D721Med (cell line): Measurements from ENCODE around the gene STARD13.

Experiments
- DNase-seq: peaks from one replicate; pipeline ENCODE4 v3.0.0; 2011; ENCODE audit warnings: low spot score; ENCODE audit not compliant: insufficient read length
- FAIRE-seq: peaks from 2 replicates; lab custom pipeline; 2011; peaks lifted over from hg19 to GRCh38; lab: Jason Lieb, UNC
- CTCF ChIP-seq: IDR thresholded peaks from 2 replicates; pipeline ENCODE4 v1.5.1; 2012; ENCODE audit warnings: mild to moderate bottlenecking, control low read depth; ENCODE audit not compliant: insufficient read depth; ENCODE audit errors: missing control alignments

Gene STARD13

GRCh38 chr13:33184530-33184929, 101.0 kb downstream of the STARD13 start:
- TF ChIP-seq CTCF, result no peak
- DNase-seq (no peak), FAIRE-seq (no peak)

GRCh38 chr13:33184112-33184490, 101.5 kb downstream of the STARD13 start:
- DNase-seq (no peak), FAIRE-seq (no peak)
- TF ChIP-seq CTCF, result no peak

GRCh38 chr13:33183431-33184111, 102.0 kb downstream of the STARD13 start:
- DNase-seq (no peak), FAIRE-seq (no peak)
- no peak for TF ChIP-seq CTCF

- TF ChIP-seq CTCF, result no peak
- no peak for FAIRE-seq
- DNase-seq, result no peak
Measured at GRCh38 chr13:33182729-33183128, 102.8 kb downstream of the STARD13 start.

GRCh38 chr13:33181264-33181663, 104.3 kb downstream of the STARD13 start:
- DNase-seq, result no peak
- no peak for TF ChIP-seq CTCF
- no peak for FAIRE-seq

- no peak for DNase-seq
- FAIRE-seq, result no peak
- no peak for TF ChIP-seq CTCF
Measured at GRCh38 chr13:33180122-33180804, 105.3 kb downstream of the STARD13 start.

- no peak for FAIRE-seq
- TF ChIP-seq CTCF, result no peak
Measured at GRCh38 chr13:33179463-33179862, 106.1 kb downstream of the STARD13 start.

More at GRCh38 chr13:33179463-33179862, 106.1 kb downstream of the STARD13 start:
- DNase-seq, result no peak
